Limb (tissue), 2 donors: ENCODE results near the gene ZFP1.

Experiments
- DNase-seq, 2 donors: peaks; one replicate each; pipeline ENCODE4 v3.0.0-alpha.2; 2016; ENCODE audit errors: extremely low spot score in 2 of 2

ZFP1 gene

DNA sequence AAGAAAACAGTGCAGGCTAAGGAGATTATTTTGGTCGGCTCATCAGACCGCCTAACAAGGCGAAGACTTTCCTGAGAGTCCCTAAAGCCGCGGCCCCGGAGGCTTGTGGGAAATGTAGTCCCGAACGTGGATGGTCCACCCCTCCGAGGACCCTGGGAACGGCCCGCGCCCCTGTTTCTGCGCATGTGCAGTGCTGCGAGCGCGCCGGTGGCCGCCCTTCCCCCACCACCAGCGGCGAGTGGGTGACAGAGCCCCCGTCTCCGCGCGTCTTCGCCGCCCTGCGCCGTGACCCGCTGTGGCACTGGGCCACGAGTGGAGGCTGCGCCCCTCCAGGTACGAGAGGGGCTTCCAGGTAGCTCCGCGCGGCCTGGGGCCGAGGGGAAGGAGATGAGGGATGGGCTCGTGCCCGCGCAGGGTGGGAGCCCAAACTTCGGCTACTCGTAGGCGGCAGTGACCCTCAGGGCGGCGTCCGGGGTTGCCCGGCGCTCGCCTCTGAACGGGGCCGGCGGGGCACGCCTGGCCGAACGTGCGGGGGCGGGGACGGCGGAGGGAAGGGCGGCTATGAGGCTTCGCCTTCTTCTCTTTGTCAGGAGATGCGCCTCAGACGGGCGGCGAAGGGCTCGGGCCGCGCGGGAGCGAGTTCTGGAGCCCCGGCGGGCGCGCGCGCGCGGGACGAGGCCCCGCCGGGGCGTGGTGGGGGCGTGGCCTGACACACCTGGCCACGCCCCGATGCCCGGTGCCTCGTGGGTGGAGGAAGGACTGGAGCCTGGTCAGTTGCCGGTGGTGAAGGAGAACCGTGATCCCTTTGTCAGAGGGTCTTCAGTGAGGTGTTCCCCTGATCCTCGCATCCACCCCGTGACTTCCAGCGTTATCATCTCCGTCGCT is at the start of gene ZFP1:
Gene ZFP1, plus strand, starts transcription at position 214 of the 885 bp plus-strand sequence. CDS start 4,428 bp downstream, outside the sequence.
- DNase-seq, result peak; percentile 92 to 98

DNA sequence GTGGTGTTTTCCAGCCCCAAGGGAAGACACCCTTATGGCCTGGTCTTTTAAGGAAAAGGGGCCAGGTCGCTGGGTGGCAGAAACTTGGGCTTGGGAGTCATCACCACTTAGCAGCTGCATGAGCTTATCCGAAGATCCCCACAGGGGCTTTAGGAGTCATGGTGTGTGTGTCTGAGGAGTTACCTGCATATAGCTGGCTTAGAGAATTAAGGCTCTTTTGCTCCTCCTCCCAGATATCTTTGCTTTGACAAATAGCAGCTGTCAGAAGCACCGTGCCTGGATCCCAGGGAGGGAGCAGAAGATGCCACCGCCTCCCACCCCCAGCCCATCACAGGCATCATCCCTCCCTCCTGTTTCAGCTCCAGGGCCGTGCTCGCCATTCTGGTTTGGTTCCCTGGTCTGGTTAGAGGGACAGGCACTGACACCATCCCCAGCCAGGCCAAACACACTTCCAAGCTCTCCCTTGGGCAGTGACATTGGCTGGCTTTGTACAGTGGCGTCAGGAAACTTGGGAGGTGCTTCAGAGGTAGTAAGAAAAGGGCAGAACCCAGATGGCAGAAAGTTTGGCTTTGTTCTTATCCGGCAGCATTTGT is 49.2 kb upstream of the ZFP1 start:
- no peak for DNase-seq

- DNase-seq, result no peak
Measured at GRCh38 chr16:75099738-75100602, 48.4 kb upstream of the ZFP1 start.

DNA sequence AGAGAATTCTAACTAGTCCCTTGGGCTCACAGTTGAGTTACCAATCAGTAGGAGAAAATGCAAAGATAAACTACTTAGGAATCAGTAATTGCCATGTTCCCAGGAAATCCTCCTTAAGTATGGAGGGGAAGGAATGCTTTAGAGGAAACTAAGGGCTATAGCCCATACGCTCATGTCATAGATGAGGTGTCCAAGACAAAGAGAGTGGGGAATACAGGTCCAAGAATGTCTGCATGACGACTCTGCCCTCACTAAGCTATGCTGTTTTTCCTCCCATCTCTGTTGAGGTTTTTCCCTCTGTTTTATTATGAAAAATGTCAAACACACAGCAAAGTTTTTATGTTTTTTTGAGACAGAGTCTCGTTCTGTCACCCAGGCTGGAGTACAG is 47.7 kb upstream of the ZFP1 start:
- DNase-seq, result no peak

- DNase-seq, result no peak
Measured at GRCh38 chr16:75101635-75102034, 46.7 kb upstream of the ZFP1 start.

DNA sequence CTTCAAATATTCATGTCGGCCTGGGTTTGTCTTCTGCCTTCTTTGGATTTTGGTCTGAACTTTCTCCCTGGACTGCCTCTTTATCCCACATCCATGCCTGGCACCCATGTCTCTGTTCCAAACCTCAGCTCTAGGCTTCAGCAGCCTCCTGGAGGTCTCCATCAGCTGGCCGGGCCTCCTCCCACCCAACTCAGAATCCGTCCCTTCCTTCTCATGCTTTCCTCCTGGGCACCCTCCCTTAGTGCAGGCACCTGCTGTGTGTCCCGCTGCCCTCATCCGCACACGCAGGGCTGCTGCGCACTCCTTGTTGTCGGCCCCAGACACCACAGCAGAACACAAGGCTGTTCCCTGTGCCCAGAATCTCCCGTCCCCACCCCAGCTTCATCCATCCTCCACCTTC is 45.7 kb upstream of the ZFP1 start:
- DNase-seq, result no peak

DNA sequence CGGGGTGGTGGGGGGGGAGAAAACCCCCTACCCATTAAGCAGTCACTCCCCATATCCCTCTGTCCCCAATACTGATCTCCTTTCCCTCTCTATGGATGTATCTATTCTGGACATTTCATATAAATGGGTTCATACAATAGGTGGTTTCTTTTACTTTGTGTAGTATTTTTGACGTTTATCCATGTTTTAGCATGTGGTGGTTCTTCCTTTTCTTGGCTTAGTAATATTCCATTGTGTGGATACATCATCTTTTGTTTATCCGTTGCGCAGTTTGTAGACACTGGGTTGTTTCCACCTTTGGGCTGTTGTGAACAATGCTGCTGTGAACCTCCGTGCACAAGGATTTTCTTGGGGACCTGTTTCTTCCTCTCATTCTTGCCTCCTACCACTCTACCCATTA is 44.3 kb upstream of the ZFP1 start:
- DNase-seq, result no peak

GRCh38 chr16:75104836-75105235 is 43.5 kb upstream of the ZFP1 start:
- no peak for DNase-seq

GRCh38 chr16:75105306-75106061 is 42.8 kb upstream of the ZFP1 start:
- DNase-seq, result no peak

DNA sequence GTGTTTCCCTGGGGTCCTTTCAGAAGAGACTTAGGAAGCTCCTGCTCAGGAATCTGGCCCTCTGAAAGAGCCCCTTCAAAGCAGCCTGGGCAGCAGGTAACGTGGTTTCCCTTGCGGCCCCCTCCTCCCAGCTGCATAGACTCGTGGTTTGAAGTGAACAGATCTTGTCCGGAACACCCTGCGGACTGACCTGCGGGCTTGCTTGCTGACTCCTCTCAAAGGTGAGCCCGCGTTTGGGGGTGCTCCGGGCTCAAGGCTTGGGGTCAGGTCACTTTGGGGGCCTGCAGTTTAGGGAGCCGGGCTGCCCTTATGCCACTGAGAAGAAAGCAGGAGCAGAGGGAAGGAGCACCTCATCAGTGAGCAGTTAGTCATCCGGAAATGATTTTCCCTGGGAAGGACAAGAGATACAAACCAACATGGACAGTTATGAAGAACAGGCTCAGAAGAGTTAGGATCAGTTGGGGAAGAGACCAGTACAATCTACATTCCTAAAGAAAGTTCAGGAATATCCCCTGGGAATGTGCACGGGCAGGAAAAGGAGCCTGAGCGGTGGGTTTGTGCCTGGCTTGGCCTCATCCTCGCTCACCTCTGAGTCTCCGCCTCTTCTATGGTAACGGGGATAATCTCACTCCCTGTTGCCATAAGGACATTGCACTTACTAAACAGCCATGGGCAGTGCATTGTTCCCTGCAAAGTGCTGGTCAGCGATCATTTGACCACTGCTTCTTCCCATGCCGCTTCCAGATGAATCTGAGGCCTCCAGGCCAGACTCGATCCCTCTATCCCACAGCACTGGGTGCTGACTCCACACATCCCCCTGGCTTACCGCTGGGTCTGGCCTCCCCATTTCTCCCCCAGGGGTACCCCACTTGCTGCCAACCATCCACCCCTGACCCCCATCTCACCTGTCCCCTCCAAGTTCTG is 41.7 kb upstream of the ZFP1 start:
- no peak for DNase-seq

DNA sequence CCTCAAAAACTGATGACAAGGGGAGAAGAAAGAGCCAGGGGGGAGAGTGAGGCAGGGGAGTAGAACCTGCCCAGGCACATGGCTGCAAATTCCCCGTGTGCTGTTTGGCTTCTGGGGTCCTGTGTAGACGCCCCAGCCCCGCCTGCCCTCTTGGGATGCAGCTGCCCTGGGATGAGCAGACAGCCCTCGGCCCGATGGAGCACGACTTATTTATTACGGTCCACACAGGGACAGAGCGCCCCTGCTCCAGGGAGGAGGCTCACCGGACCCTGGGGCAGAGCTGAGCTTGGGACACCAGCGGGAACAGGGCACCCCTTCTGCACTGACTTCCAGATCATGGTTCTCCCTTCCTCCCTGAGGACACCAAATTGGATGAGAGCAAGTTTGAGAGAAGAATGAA is 40.8 kb upstream of the ZFP1 start:
- no peak for DNase-seq

DNA sequence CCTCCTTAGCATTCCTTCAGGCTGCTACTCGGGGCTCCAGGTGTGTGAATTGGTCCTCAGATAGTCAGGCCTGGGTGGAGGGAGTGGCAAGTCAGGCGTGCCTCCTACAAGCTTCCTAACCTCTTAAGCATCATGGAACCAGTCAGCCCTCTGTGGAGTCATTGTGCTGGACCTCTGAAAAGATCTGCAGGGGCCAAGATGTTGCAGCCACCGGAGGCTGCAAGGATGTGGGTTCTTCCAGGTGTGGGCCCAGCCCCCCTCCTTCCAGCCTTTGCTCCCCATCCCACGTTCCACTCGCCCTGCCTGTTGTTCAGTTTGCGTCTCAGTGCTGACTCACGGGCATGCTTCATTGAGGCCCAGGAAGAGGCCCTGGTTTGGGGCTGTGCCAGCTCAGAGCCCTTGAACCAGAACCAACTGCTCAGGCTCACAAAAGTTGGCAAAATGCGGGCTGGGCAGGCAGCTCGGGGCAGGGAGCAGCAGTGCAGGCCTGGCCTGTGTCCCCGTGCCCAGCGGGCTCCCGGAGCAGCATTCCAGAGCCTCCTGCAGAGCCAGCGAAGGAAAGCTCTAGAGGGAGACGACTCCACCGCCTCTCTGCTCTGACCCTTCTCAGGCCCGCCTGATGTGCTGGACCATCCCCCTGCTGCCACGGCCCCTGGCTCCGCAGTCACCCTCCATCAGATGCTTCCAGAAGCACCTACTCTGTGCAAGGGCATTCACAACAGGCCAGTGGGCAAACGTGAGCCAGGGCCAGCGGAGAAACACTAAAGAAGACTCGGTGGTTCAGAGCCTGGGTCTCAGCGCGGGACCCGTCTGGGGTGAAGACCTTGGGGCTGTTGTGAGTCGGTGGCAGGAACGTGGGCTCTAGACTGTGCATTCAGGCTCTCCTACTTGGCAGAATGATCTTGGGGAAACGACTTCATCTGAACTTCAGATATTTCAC is 39.3 kb upstream of the ZFP1 start:
- DNase-seq, result peak in 1 of 2 donors; percentile 70

GRCh38 chr16:75109732-75110243 is 38.5 kb upstream of the ZFP1 start:
- no peak for DNase-seq

- peak; percentile 89 to 90 for DNase-seq
Measured at GRCh38 chr16:75110637-75111513, 37.4 kb upstream of the ZFP1 start.

GRCh38 chr16:75111514-75111940 is 36.8 kb upstream of the ZFP1 start:
- no peak for DNase-seq

- no peak for DNase-seq
Measured at GRCh38 chr16:75111961-75112733, 36.2 kb upstream of the ZFP1 start.
